A673 (cell line): ENCODE data around the gene PROCR. TPM values are rescaled to one million over a fixed set of nuclear protein-coding genes. Genes with fewer than 3 reads are reported as not detected.

Experiments used
- BruUV-seq: library from RNA; stranded (reverse); fragments of 400-500 nt; replicated peaks from 2 replicates; lab custom pipeline; 2021; lab: Mats Ljungman, UMichigan
- CTCF ChIA-PET: fragments of 300-600 bp; sonication (Branson Sonifier 250); formaldehyde crosslinking; loops from one replicate; lab custom pipeline; 2022; ENCODE audit warnings: antibody characterized with exemption; lab: Charles Lee
- POLR2A ChIA-PET: fragments of 300-600 bp; sonication (Branson Sonifier 250); formaldehyde crosslinking; loops from one replicate; lab custom pipeline; 2022; ENCODE audit warnings: antibody characterized with exemption; ENCODE audit not compliant: low non-redundant PET; lab: Charles Lee
- DNase-seq: peaks from one replicate; pipeline ENCODE4 v3.0.0-alpha.2; 2015; ENCODE audit warnings: low spot score
- H3K27ac ChIP-seq: fragments of 200-600 bp; sonication (generic); 2 replicates; pipeline ENCODE4 v1.5.1; 2016; ENCODE audit warnings: mixed run types, low read depth, mild to moderate bottlenecking, mixed read lengths, antibody characterized with exemption, low read length; ENCODE audit not compliant: poor library complexity, severe bottlenecking
- H3K27me3 ChIP-seq: fragments of 200-600 bp; sonication (generic); replicated peaks from 2 replicates; pipeline ENCODE4 v1.6.1; 2017; ENCODE audit warnings: mixed run types, low read depth, mild to moderate bottlenecking, mixed read lengths, antibody characterized with exemption, low read length; ENCODE audit not compliant: insufficient read depth, poor library complexity
- H3K36me3 ChIP-seq: fragments of 200-600 bp; sonication (generic); 2 replicates; pipeline ENCODE4 v1.6.1; 2016; ENCODE audit warnings: mixed run types, mild to moderate bottlenecking, mixed read lengths, antibody characterized with exemption, low read length; ENCODE audit not compliant: insufficient read depth, poor library complexity, severe bottlenecking
- H3K4me1 ChIP-seq: fragments of 200-600 bp; sonication (generic); 2 replicates; pipeline ENCODE4 v1.6.1; 2017; ENCODE audit warnings: mixed run types, mild to moderate bottlenecking, mixed read lengths, antibody characterized with exemption, low read length; ENCODE audit not compliant: insufficient read depth, poor library complexity, severe bottlenecking
- H3K4me3 ChIP-seq: fragments of 200-600 bp; sonication (generic); 2 replicates; pipeline ENCODE4 v1.5.1; 2016; ENCODE audit warnings: low read depth, mixed run types, mild to moderate bottlenecking, mixed read lengths, low read length; ENCODE audit not compliant: poor library complexity, severe bottlenecking
- H3K9me3 ChIP-seq: fragments of 200-600 bp; sonication (generic); 2 replicates; pipeline ENCODE4 v1.6.1; 2016; ENCODE audit warnings: mixed run types, low read depth, mild to moderate bottlenecking, mixed read lengths, antibody characterized with exemption, low read length; ENCODE audit not compliant: poor library complexity, severe bottlenecking
- CTCF ChIP-seq: fragments of 300-800, 200-600 bp; sonication (generic); conservative IDR thresholded peaks from 2 replicates; pipeline ENCODE4 v1.5.1; 2017; ENCODE audit warnings: low read depth, mild to moderate bottlenecking, antibody characterized with exemption, low read length, moderate library complexity, mixed read lengths
- EZH2 ChIP-seq: fragments of 200-600 bp; sonication (generic); IDR thresholded peaks from 2 replicates; pipeline ENCODE4 v1.6.1; 2017; ENCODE audit warnings: borderline replicate concordance, low read depth, mild to moderate bottlenecking, mixed read lengths, antibody characterized with exemption, low read length; ENCODE audit not compliant: poor library complexity, severe bottlenecking
- intact Hi-C: fragments of 100-400 bp; cut with micrococcal nuclease; formaldehyde crosslinking; loops from one replicate; pipeline ENCODE4 v1.10.0; 2022; ENCODE audit not compliant: unreplicated experiment
- total RNA-seq: library from RNA; stranded (reverse); gene quantifications from 2 replicates; pipeline ENCODE4 v1.2.3, GENCODE V29; 2021

PROCR gene
- total RNA-seq, 1 experiment from 2014 or later = 0.58 TPM

- H3K36me3 ChIP-seq = peaks cover 4% of the 10 kb centered on the region
- no peak overlapping the region for H3K27ac ChIP-seq
- BruUV-seq = no TSS peak
- intact Hi-C loops = no loop called here
- no peaks in the 10 kb centered on the region for H3K4me1 ChIP-seq
- CTCF ChIA-PET = interaction anchor here (0.8 kb wide), 1 partner anchor 17 kb away, joined by 3 read pairs; no protein-coding TSS in a partner anchor
- DNase-seq = no peak
- POLR2A ChIA-PET = no interaction called here
- no peaks in the 10 kb centered on the region for H3K9me3 ChIP-seq
- H3K27me3 ChIP-seq = no peaks in the 10 kb centered on the region
- TF ChIP-seq CTCF (no peak), EZH2 (no peak)
- no peak overlapping the region for H3K4me3 ChIP-seq
These were observed 42.2 kb upstream of the PROCR start for GRCh38 chr20:35129647-35130069.

- DNase-seq = no peak
- H3K27me3 ChIP-seq = no peaks in the 10 kb centered on the region
- no peak overlapping the region for H3K4me3 ChIP-seq
- no peaks in the 10 kb centered on the region for H3K4me1 ChIP-seq
- H3K9me3 ChIP-seq = no peaks in the 10 kb centered on the region
- H3K27ac ChIP-seq = no peak overlapping the region
- TF ChIP-seq CTCF (no peak), EZH2 (no peak)
- intact Hi-C loops = no loop called here
- ChIA-PET POLR2A (no interaction called here), CTCF (interaction anchor here (0.6 kb wide), 1 partner anchor 291 kb away, joined by 3 read pairs; no protein-coding TSS in a partner anchor)
- BruUV-seq = no TSS peak
- peaks cover 4% of the 10 kb centered on the region for H3K36me3 ChIP-seq
These were observed 39.9 kb upstream of the PROCR start for GRCh38 chr20:35131934-35132333.

GRCh38 chr20:35133031-35133430, 38.8 kb upstream of the PROCR start:
- Histone ChIP-seq H3K9me3 (no peaks in the 10 kb centered on the region), H3K4me3 (no peak overlapping the region), H3K36me3 (peaks cover 7% of the 10 kb centered on the region), H3K27ac (no peak overlapping the region), H3K27me3 (no peaks in the 10 kb centered on the region), H3K4me1 (no peaks in the 10 kb centered on the region)
- no TSS peak for BruUV-seq
- DNase-seq = no peak
- POLR2A ChIA-PET = no interaction called here
- CTCF ChIA-PET = no interaction called here
- TF ChIP-seq EZH2 = no peak
- no peak for TF ChIP-seq CTCF
- intact Hi-C loops = no loop called here
